HEK293T (cell line): ENCODE data around the gene EDN2.

Experiments used
- BHLHE40 ChIP-seq: fragments of 450-650 bp; IDR thresholded peaks from 2 replicates; pipeline ENCODE4 v1.6.1; 2016; ENCODE audit warnings: mild to moderate bottlenecking, moderate library complexity, borderline replicate concordance
- FOXA1 ChIP-seq: fragments of 450-650 bp; IDR thresholded peaks from 2 replicates; pipeline ENCODE4 v1.6.1; 2016; ENCODE audit warnings: mild to moderate bottlenecking
- FOXM1 ChIP-seq: fragments of 450-650 bp; IDR thresholded peaks from 2 replicates; pipeline ENCODE4 v1.6.1; 2017; ENCODE audit warnings: mild to moderate bottlenecking, borderline replicate concordance
- HDGF ChIP-seq: fragments of 450-650 bp; IDR thresholded peaks from 2 replicates; pipeline ENCODE4 v1.6.1; 2017; ENCODE audit warnings: antibody characterized with exemption, borderline replicate concordance
- L3MBTL2 ChIP-seq: fragments of 450-650 bp; conservative IDR thresholded peaks from 2 replicates; pipeline ENCODE4 v1.6.1; 2016; ENCODE audit warnings: mild to moderate bottlenecking
- LEF1 ChIP-seq: fragments of 450-650 bp; IDR thresholded peaks from 2 replicates; pipeline ENCODE4 v1.6.1; 2017; ENCODE audit warnings: mild to moderate bottlenecking, borderline replicate concordance
- SUZ12 ChIP-seq: fragments of 450-650 bp; IDR thresholded peaks from 2 replicates; pipeline ENCODE4 v1.6.1; 2016; ENCODE audit warnings: mild to moderate bottlenecking
- TARDBP ChIP-seq: fragments of 450-650 bp; IDR thresholded peaks from 2 replicates; pipeline ENCODE4 v1.6.1; 2016
- ZNF384 ChIP-seq: fragments of 450-650 bp; IDR thresholded peaks from 2 replicates; pipeline ENCODE4 v1.6.1; 2016

DNA sequence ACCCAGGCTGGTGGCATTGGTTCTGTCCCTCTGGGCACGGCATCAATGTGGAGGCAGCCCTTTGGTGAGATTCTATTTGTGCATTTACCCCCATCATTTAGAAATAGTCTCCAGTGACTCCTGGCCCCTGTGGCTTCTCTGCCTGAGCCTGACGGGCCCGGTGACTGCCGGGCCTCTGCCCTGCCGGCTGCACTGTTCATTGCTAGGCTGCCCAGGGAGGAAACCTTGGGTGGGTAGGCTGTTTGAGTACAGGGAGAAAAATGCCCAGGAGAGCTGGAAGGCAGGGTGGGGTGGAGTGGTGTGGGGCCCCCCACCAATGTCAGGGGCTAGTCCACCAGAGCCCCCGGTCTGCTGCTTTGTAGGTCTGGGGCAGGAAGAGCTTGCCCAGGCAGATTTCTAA lies 23.4 kb upstream of the EDN2 start:
- TF ChIP-seq TARDBP (no peak), ZNF384 (no peak), L3MBTL2 (no peak), FOXM1 (no peak), BHLHE40 (no peak), LEF1 (no peak), FOXA1 (no peak), SUZ12 (no peak), HDGF (no peak)
